B cell (primary cell): Measurements from ENCODE around the gene KMT2D. TPM values are rescaled to one million over a fixed set of nuclear protein-coding genes. Genes with fewer than 3 reads are reported as not detected.
A peak's percentile ranks its signal among the peaks of the same experiment; 100 is the strongest.

Experiments used
- ATAC-seq: fragments of 200-7000 bp; cut with Tn5 transposase; one replicate; pipeline ENCODE4 v1.10.0; 2021; ENCODE audit warnings: low read depth, mild to moderate bottlenecking, moderate number of reproducible peaks, moderate library complexity
- CTCF ChIA-PET: fragments of 350-600 bp; sonication (Branson Sonifier 250); formaldehyde crosslinking; loops from one replicate; lab custom pipeline; 2021; ENCODE audit warnings: antibody characterized with exemption, inconsistent platforms; lab: Charles Lee
- POLR2A ChIA-PET: fragments of 350-600 bp; sonication (Branson Sonifier 250); formaldehyde crosslinking; loops from one replicate; lab custom pipeline; 2021; ENCODE audit warnings: antibody characterized with exemption; lab: Charles Lee
- DNase-seq: peaks from one replicate; pipeline ENCODE4 v3.0.0; 2013
- H2AFZ ChIP-seq: 2 replicates; pipeline ENCODE4 v1.6.1; 2012; ENCODE audit warnings: mild to moderate bottlenecking, low read depth, low read length; ENCODE audit not compliant: insufficient read depth, poor library complexity, severe bottlenecking
- H3K27ac ChIP-seq, 2 donors: 1 replicate in 1 of 2; 2 replicates in 1 of 2; pipeline ENCODE4 v1.5.1; 2012 to 2013; ENCODE audit warnings: low read length in 2 of 2, mild to moderate bottlenecking in 2 of 2, moderate library complexity in 1 of 2
- H3K27me3 ChIP-seq, 4 experiments: fragments of 200-600 bp in 1 of 4; sonication (generic) in 1 of 4; replicated peaks in 1 of 4; 1 replicate in 2 of 4; 2 replicates in 2 of 4; pipeline versions ENCODE4 v1.6.1 to v1.7.0; 2013 to 2016; ENCODE audit warnings: low read length in 3 of 4, mild to moderate bottlenecking in 2 of 4, mixed read lengths in 1 of 4, moderate library complexity in 1 of 4; ENCODE audit not compliant: insufficient read depth in 4 of 4, control insufficient read depth in 3 of 4; ENCODE audit errors: control extremely low read depth in 1 of 4
- H3K36me3 ChIP-seq, 2 experiments: replicated peaks in 1 of 2; 1 replicate in 1 of 2; 2 replicates in 1 of 2; pipeline versions ENCODE4 v1.6.1 to v1.7.1; 2013; ENCODE audit warnings: low read length in 1 of 2; ENCODE audit not compliant: insufficient read depth in 2 of 2, control insufficient read depth in 1 of 2; ENCODE audit errors: control extremely low read depth in 1 of 2, extremely low read depth in 1 of 2
- H3K4me1 ChIP-seq, 2 donors: fragments of 200-600 bp in 1 of 2; sonication (generic) in 1 of 2; 1 replicate in 1 of 2; 2 replicates in 1 of 2; pipeline versions ENCODE4 v1.5.1 to v1.6.1; 2013 to 2017; ENCODE audit warnings: low read length in 2 of 2; ENCODE audit not compliant: control insufficient read depth in 2 of 2, insufficient read depth in 2 of 2
- H3K4me2 ChIP-seq: replicated peaks from 2 replicates; pipeline ENCODE3; 2012; ENCODE audit warnings: mild to moderate bottlenecking, low read depth, low read length; ENCODE audit not compliant: poor library complexity, severe bottlenecking
- H3K4me3 ChIP-seq, 5 experiments: fragments of 200-600 bp in 1 of 5; sonication (generic) in 1 of 5; 1 replicate in 3 of 5; 2 replicates in 2 of 5; pipeline versions ENCODE4 v1.5.1 to v1.7.0; 2011 to 2016; ENCODE audit warnings: low read length in 4 of 5, mild to moderate bottlenecking in 4 of 5, low read depth in 2 of 5, control low read depth in 1 of 5, moderate library complexity in 1 of 5; ENCODE audit not compliant: insufficient read depth in 1 of 5; ENCODE audit errors: control extremely low read depth in 1 of 5, extremely low read depth in 1 of 5
- H3K79me2 ChIP-seq: fragments of 200-600 bp; sonication (generic); one replicate; pipeline ENCODE4 v1.6.0; 2016; ENCODE audit warnings: low read length; ENCODE audit not compliant: control insufficient read depth, insufficient read depth
- H3K9ac ChIP-seq: fragments of 200-600 bp; sonication (generic); 2 replicates; pipeline ENCODE4 v1.6.1; 2017; ENCODE audit warnings: mild to moderate bottlenecking, low read length, moderate library complexity
- H3K9me3 ChIP-seq, 3 donors: one replicate each; pipeline versions ENCODE4 v1.6.1 to v1.7.1; 2013; ENCODE audit warnings: low read length in 2 of 3; ENCODE audit not compliant: control insufficient read depth in 2 of 3, insufficient read depth in 1 of 3; ENCODE audit errors: control extremely low read depth in 1 of 3
- H4K20me1 ChIP-seq: 2 replicates; pipeline ENCODE4 v1.6.0; 2012; ENCODE audit warnings: mild to moderate bottlenecking, low read length; ENCODE audit not compliant: insufficient read depth, control insufficient read depth, poor library complexity, severe bottlenecking
- H3K27ac Mint-ChIP-seq: one replicate; pipeline ENCODE4 v1.8.0; 2021; ENCODE audit warnings: mixed read lengths
- H3K27me3 Mint-ChIP-seq: one replicate; pipeline ENCODE4 v1.8.0; 2021; ENCODE audit warnings: mixed read lengths
- H3K4me1 Mint-ChIP-seq: one replicate; pipeline ENCODE4 v1.8.0; 2021; ENCODE audit warnings: mixed read lengths
- H3K4me3 Mint-ChIP-seq: one replicate; pipeline ENCODE4 v1.8.0; 2021; ENCODE audit warnings: mixed read lengths
- H3K9me3 Mint-ChIP-seq: one replicate; pipeline ENCODE4 v1.8.0; 2022; ENCODE audit warnings: mixed read lengths; ENCODE audit not compliant: insufficient read depth
- EZH2 ChIP-seq: IDR thresholded peaks from 2 replicates; pipeline ENCODE4 v1.6.1; 2012; ENCODE audit warnings: borderline replicate concordance, low read depth, mild to moderate bottlenecking, moderate library complexity, low read length; ENCODE audit not compliant: insufficient read depth, poor library complexity, severe bottlenecking
- WGBS: methylation state at CpG from one replicate; pipeline ENCODE4 v1.1.5; 2013; ENCODE audit warnings: missing lambda C conversion rate; ENCODE audit not compliant: insufficient coverage; 5-methylcytosine and 5-hydroxymethylcytosine counted together
- intact Hi-C: fragments of 100-400 bp; cut with micrococcal nuclease; formaldehyde crosslinking; loops from one replicate; pipeline ENCODE4 v1.10.0; 2022
- polyA plus RNA-seq: library from polyadenylated mRNA; depleted of rRNA; stranded (reverse); fragments of >200 nt; gene quantifications from 2 replicates; pipeline ENCODE4 v1.2.3, GENCODE V29; 2012
- total RNA-seq, 2 donors: library from RNA; stranded (reverse); fragments of 120-200 nt in 1 of 2; gene quantifications; 1 replicate in 1 of 2; 2 replicates in 1 of 2; pipeline versions ENCODE4 v1.2.3 to v1.2.4, GENCODE V29; 2013 to 2022
- TF ChIP-seq, protein P1 (sequence below): fragments of 200-600 bp; IDR thresholded peaks from one replicate; pipeline ENCODE4 v1.8.0; 2022; ENCODE audit warnings: antibody characterized with exemption, mild to moderate bottlenecking

KMT2D gene
- total and polyA plus RNA-seq, 2 donors (not counting 1 experiment from before 2014, with no cell fraction given) = 64.0 to 179 TPM

DNA sequence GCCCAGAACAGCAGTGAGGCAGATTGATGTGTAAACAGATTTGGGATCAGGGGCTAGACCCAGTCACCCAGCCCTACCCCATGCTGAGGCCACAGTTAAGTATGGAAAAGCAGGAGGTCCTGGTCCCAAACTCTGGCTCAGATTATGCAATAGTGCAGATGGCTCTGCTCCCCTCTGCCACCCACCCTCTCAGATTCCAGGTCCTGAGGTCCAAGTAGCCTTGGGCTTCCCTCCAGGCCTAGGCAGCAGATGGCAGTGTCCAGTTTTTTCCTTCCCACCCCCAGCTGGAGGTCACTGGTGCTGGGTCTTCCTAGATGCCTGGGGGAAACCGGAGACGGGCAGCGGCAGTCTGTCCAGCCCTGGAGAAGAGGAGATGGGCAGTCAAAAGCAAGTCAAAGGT is 36.8 kb upstream of the KMT2D start:
- WGBS = 96% methylated on average over 3 of the region's 3 CpGs
- H3K4me1 Mint-ChIP-seq = peaks cover 21% of the 10 kb centered on the region
- H3K36me3 ChIP-seq = peaks cover 0 to 30% of the 10 kb centered on the region in 2 experiments
- peaks cover 0 to 15% (median 0%) of the 10 kb centered on the region in 3 donors for H3K9me3 ChIP-seq
- no peak overlapping the region for H3K4me2 ChIP-seq
- no peak overlapping the region for H2AFZ ChIP-seq
- no peaks in the 10 kb centered on the region for H3K9me3 Mint-ChIP-seq
- DNase-seq (no peak), ATAC-seq (no peak)
- peaks cover 17 to 19% of the 10 kb centered on the region in 2 donors for H3K4me1 ChIP-seq
- H3K4me3 ChIP-seq = no peak overlapping the region
- intact Hi-C loops = loop anchor here (10.0 kb wide), 1 partner anchor 247 kb away; the partner anchor contains the start of gene DNAJC22
- ChIA-PET POLR2A (no interaction called here), CTCF (interaction anchor here (0.8 to 17.6 kb wide), 10 partner anchors 11 to 244 kb away, joined by 3 to 199 read pairs (median 19); partner anchors contain the start of genes LMBR1L, RHEBL1 and TUBA1B)
- H4K20me1 ChIP-seq = peaks cover 10% of the 10 kb centered on the region
- H3K27ac ChIP-seq = no peak overlapping the region
- H3K27me3 Mint-ChIP-seq = peaks cover 21% of the 10 kb centered on the region
- no peak overlapping the region for H3K27ac Mint-ChIP-seq
- H3K4me3 Mint-ChIP-seq = no peak overlapping the region
- peaks cover 0 to 29% (median 20%) of the 10 kb centered on the region in 4 experiments for H3K27me3 ChIP-seq
- TF ChIP-seq EZH2 = no peak
- TF ChIP-seq, protein P1, sequence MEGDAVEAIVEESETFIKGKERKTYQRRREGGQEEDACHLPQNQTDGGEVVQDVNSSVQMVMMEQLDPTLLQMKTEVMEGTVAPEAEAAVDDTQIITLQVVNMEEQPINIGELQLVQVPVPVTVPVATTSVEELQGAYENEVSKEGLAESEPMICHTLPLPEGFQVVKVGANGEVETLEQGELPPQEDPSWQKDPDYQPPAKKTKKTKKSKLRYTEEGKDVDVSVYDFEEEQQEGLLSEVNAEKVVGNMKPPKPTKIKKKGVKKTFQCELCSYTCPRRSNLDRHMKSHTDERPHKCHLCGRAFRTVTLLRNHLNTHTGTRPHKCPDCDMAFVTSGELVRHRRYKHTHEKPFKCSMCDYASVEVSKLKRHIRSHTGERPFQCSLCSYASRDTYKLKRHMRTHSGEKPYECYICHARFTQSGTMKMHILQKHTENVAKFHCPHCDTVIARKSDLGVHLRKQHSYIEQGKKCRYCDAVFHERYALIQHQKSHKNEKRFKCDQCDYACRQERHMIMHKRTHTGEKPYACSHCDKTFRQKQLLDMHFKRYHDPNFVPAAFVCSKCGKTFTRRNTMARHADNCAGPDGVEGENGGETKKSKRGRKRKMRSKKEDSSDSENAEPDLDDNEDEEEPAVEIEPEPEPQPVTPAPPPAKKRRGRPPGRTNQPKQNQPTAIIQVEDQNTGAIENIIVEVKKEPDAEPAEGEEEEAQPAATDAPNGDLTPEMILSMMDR = no peak
- H3K9ac ChIP-seq = no peak overlapping the region
- H3K79me2 ChIP-seq = no peaks in the 10 kb centered on the region

DNA sequence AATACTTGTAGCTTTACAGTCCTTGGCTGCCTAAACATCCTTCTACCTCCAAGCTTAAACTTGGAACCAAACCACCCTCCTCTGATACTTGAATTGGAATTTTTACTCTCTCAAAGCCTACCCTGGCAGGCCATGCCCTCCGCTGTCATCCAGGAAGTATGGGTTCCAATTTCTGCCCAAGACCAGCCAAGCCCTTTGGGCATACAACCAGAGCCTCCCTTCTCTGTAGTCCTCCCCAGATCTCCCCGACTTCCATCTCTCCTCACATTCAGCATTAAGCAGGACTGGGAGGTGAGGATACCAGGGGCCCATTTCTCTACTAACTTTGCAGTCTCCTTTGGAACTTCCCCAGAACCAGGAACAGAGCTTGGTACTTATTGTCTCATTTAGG is 34.4 kb upstream of the KMT2D start:
- H4K20me1 ChIP-seq = peaks cover 12% of the 10 kb centered on the region
- H3K36me3 ChIP-seq = peaks cover 0 to 6% of the 10 kb centered on the region in 2 experiments
- ATAC-seq (no peak), DNase-seq (no peak)
- ChIA-PET POLR2A (interaction anchor here (0.7 to 1.8 kb wide), 3 partner anchors 25 to 140 kb away, joined by 3 to 9 read pairs (median 3); partner anchors contain the start of genes RHEBL1 and TUBA1B), CTCF (interaction anchor here (1.6 to 17.6 kb wide), 6 partner anchors 8 to 140 kb away, joined by 5 to 199 read pairs (median 61); partner anchors contain the start of gene LMBR1L)
- H3K9me3 ChIP-seq = peaks cover 0 to 27% (median 0%) of the 10 kb centered on the region in 3 donors
- peak overlapping the region; percentile 66 for H3K4me2 ChIP-seq
- Mint-ChIP-seq H3K27ac (no peak overlapping the region), H3K4me3 (peak overlapping the region; percentile 27), H3K27me3 (peaks cover 41% of the 10 kb centered on the region), H3K9me3 (no peaks in the 10 kb centered on the region), H3K4me1 (peaks cover 42% of the 10 kb centered on the region)
- no peak overlapping the region for H3K4me3 ChIP-seq
- H3K9ac ChIP-seq = no peak overlapping the region
- WGBS = 90% methylated on average over 1 of the region's 2 CpGs
- H3K4me1 ChIP-seq = peaks cover 41 to 43% of the 10 kb centered on the region in 2 donors
- no peak overlapping the region for H3K27ac ChIP-seq
- peaks cover 0 to 53% (median 37%) of the 10 kb centered on the region in 4 experiments for H3K27me3 ChIP-seq
- intact Hi-C loops = loop anchor here (10.0 kb wide), 1 partner anchor 250 kb away; the partner anchor contains the start of gene DNAJC22
- TF ChIP-seq EZH2 = no peak
- TF ChIP-seq, protein P1 = no peak
- H3K79me2 ChIP-seq = no peaks in the 10 kb centered on the region
- H2AFZ ChIP-seq = no peak overlapping the region
